ENCODE data around the gene CROCC.
"Not testable (repeated sequence)": the region's sequence is repeated elsewhere in the genome, so short reads cannot be mapped to it uniquely, and the experiment has no call there.

Gene CROCC, protein sequence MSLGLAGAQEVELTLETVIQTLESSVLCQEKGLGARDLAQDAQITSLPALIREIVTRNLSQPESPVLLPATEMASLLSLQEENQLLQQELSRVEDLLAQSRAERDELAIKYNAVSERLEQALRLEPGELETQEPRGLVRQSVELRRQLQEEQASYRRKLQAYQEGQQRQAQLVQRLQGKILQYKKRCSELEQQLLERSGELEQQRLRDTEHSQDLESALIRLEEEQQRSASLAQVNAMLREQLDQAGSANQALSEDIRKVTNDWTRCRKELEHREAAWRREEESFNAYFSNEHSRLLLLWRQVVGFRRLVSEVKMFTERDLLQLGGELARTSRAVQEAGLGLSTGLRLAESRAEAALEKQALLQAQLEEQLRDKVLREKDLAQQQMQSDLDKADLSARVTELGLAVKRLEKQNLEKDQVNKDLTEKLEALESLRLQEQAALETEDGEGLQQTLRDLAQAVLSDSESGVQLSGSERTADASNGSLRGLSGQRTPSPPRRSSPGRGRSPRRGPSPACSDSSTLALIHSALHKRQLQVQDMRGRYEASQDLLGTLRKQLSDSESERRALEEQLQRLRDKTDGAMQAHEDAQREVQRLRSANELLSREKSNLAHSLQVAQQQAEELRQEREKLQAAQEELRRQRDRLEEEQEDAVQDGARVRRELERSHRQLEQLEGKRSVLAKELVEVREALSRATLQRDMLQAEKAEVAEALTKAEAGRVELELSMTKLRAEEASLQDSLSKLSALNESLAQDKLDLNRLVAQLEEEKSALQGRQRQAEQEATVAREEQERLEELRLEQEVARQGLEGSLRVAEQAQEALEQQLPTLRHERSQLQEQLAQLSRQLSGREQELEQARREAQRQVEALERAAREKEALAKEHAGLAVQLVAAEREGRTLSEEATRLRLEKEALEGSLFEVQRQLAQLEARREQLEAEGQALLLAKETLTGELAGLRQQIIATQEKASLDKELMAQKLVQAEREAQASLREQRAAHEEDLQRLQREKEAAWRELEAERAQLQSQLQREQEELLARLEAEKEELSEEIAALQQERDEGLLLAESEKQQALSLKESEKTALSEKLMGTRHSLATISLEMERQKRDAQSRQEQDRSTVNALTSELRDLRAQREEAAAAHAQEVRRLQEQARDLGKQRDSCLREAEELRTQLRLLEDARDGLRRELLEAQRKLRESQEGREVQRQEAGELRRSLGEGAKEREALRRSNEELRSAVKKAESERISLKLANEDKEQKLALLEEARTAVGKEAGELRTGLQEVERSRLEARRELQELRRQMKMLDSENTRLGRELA (N-terminal part only)

DNA sequence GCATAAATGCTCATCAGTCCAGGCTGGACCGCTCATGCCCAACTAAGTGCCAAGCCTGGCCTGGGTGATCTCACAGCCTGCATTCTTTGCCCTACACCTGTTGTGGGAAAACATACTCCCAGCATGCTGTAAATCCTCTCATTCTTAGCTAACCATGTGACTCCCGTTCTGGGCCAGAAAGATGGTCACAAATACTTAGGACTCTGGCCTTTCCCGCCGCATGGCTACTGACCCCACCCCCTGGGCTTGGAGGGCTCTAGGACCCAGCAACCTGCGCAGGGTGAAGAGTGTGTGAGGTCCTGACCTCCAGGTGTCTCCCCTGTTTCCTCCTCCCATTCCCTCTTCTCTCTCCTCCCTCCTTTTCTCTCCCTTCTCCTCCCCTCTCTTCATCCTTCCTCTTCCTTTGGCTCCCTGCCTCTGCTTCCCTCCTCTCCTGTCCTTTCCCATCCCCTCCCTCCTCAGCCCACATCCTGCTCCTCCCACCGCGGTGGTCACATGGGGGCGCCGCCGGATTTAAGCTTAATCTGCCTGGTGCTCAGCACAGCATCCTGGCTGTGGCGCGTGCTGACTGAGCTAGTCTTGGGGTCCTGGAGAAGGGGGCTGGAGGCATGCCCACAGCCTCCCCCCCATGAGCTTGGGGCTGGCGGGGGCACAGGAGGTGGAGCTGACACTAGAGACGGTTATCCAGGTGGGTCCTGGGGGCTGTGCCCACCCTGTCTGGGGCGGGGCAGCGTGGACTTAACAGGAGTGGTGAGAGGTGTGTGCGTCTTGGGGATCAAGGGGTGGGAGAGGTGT, at the start of gene CROCC:
Gene CROCC (plus strand): TSS at position 541 of the 795 bp plus-strand sequence. CDS start 88 bp downstream, at position 629.
- Histone ChIP-seq H3K36me3 (ENCODE audit: insufficient read depth, low read depth, low read length) (no peaks in the 10 kb centered on the region), H3K4me1 (ENCODE audit: insufficient read depth, low read length) (no peaks in the 10 kb centered on the region; the same call in 1 of the 2 replicates), H3K9me3 (ENCODE audit: insufficient read depth, low read depth, low read length) (no peaks in the 10 kb centered on the region), H3K27ac (ENCODE audit: low read length) (peak within 1 kb of the TSS; percentile 59), H3K4me3 (ENCODE audit: low read length) (peak within 1 kb of the TSS; percentile 87), H3K27me3 (ENCODE audit: insufficient read depth, low read length) (no peaks in the 10 kb centered on the region), H3K9ac (ENCODE audit: low read depth, low read length) (peak within 1 kb of the TSS; percentile 87; the same call in 1 of the 2 replicates)

DNA sequence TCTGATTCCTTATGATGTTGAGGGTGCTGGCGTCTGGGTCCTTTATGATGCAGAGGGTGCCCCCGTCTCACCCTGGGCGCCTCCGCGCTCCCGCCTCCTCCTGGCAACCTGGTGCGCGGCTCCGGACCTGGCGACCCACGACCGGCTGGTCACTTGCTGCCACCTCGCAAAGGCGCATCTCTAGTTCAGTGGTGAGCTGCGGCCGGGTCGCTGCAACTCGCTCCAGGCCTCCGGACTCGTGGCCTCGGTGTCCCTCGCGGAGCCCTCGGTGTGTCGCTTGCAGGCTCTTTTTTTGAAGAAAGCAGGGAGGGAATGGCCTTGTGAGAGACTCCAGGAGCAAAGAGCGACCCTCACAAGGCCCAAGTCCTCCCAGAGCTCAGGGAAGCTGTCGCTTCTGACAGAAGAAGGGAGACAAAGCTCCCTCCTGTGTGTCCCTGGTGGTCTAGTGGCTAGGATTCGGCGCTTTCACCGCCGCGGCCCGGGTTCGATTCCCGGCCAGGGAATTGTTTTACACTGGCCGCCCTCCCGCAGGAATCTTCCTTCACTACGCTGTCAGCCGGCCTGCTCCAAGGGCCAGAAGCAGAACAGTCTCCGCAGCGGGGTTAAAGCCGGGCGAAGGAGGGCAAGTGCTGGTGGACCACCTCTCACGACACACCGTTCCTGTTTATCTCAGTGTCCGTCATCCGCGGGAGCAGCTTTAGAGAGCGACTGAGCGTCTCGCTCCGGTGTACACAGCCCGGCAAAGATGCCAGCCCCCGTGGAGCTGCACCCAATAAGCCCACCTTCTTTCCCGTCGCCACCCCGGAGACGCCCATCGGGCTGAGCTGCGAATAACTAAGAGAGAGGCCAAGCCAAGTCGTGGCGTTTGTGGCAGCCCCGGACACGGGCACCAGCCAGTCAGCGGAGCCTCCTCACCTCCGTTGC, 49.3 kb upstream of the CROCC start:
- Histone ChIP-seq H3K4me3 (ENCODE audit: low read length) (peak overlapping the region; percentile 69), H3K27me3 (ENCODE audit: insufficient read depth, low read length) (peaks cover 37% of the 10 kb centered on the region)
- not testable (repeated sequence) for H3K36me3 ChIP-seq (ENCODE audit: insufficient read depth, low read depth, low read length); H3K9ac ChIP-seq (ENCODE audit: low read depth, low read length); H3K4me1 ChIP-seq (ENCODE audit: insufficient read depth, low read length); H3K9me3 ChIP-seq (ENCODE audit: insufficient read depth, low read depth, low read length); H3K27ac ChIP-seq (ENCODE audit: low read length)

DNA sequence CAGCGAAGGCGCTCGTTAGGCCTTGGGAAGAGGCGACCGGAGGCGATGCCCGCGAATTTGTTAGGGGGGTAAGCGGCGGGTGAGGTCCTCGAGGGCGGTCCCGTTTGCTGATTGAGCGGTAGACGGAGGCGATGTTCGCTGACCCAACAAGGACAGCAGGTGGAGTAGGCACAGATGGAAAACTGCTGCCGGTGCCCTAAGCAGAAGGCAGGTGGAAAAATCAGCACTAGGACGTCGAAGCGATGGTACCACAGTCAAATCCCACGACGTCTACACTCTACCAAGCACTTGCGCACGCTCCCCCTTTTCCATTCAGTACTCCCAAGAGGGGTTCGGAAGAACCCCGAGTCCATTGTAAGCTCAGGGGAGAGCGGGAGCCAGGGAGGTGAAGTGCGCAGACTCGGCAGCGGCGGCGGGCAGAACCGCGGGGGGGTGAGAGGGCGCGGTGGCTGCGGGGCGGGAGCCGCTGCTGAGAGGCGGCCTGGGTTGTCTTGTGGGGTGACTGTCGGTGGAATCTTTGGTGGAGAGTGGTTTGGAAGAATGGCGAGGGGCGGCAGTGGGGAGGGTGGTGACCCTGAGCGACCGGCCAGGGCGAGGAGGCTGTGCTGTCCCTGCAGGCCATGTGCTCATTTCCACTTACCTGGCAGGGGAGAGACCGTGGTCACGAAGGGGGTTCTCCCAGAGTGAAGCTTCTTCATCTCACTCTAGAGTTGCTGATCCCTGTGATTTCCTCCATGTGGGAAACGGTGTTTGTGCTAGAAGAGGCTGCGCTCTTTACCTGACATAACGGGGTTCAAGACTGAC, 48.5 kb upstream of the CROCC start:
- H3K9ac ChIP-seq (ENCODE audit: low read depth, low read length); H3K4me1 ChIP-seq (ENCODE audit: insufficient read depth, low read length); H3K27ac ChIP-seq (ENCODE audit: low read length); H3K9me3 ChIP-seq (ENCODE audit: insufficient read depth, low read depth, low read length); H3K36me3 ChIP-seq (ENCODE audit: insufficient read depth, low read depth, low read length): not testable (repeated sequence)
- peak overlapping the region; percentile 66; the same call in 1 of the 2 replicates for H3K4me3 ChIP-seq (ENCODE audit: low read length)
- peaks cover 37% of the 10 kb centered on the region for H3K27me3 ChIP-seq (ENCODE audit: insufficient read depth, low read length)

DNA sequence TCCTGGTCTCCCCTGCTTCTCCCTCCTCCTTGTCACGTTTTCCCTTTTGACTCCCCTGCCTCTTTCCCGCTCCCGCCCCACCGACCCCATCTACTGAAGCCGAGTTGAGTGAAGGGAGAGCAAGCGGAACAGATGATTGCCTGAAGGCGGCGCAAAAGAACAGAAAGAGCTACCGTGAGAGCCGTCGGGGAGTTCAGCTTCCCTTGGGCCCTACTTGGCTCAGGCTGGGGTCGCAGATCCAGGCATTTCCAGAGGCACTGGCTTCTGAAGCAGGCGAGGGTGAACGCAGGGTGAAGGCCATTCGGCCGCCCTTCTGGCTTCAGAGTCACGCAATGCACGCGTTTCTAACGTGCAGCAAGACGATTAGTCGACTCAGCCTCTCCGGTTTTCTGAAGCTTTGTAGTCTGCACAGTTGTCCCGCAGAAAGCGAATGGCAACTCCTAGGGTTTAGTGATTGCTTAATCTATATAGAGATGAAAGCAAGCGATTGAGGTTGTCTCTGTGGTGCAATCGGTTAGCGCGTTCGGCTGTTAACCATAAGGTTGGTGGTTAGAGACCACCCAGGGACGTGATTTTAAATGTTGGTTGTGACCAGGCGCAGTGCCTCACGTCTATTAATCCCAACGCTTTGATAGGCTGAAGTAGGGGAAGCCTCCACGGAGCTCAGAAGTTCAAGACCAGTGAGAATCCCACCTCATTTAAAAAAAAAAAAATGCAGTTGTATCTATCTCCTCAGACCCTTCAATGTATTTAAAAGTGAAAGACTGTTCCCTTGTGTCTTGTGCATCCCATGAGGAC, 46.6 kb upstream of the CROCC start:
- not testable (repeated sequence) for H3K27ac ChIP-seq (ENCODE audit: low read length); H3K9me3 ChIP-seq (ENCODE audit: insufficient read depth, low read depth, low read length); H3K9ac ChIP-seq (ENCODE audit: low read depth, low read length); H3K36me3 ChIP-seq (ENCODE audit: insufficient read depth, low read depth, low read length); H3K4me1 ChIP-seq (ENCODE audit: insufficient read depth, low read length)
- Histone ChIP-seq H3K27me3 (ENCODE audit: insufficient read depth, low read length) (peaks cover 37% of the 10 kb centered on the region), H3K4me3 (ENCODE audit: low read length) (peak overlapping the region; percentile 51; the same call in 1 of the 2 replicates)

DNA sequence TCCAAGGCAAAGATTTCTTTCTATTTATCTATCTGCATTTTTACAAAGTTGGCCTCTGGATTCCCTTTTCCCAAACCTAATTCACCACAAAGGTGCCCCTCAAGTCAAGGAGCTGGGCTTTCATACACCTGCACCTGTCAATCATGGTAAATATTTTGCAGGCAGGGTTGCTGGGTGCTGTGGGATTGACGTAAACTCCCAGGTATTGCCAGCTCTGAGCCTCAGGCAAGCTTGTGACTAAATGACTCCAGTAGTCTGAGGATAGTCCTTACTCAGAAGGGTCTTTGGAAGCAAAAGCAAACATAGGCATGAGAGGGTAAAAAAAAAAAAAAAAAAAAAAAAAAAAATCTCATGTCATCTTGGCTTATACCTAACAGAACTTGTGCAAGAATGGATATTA, 40.0 kb upstream of the CROCC start:
- not testable (repeated sequence) for H3K4me3 ChIP-seq (ENCODE audit: low read length); H3K9ac ChIP-seq (ENCODE audit: low read depth, low read length); H3K27ac ChIP-seq (ENCODE audit: low read length); H3K9me3 ChIP-seq (ENCODE audit: insufficient read depth, low read depth, low read length); H3K4me1 ChIP-seq (ENCODE audit: insufficient read depth, low read length); H3K27me3 ChIP-seq (ENCODE audit: insufficient read depth, low read length); H3K36me3 ChIP-seq (ENCODE audit: insufficient read depth, low read depth, low read length)

DNA sequence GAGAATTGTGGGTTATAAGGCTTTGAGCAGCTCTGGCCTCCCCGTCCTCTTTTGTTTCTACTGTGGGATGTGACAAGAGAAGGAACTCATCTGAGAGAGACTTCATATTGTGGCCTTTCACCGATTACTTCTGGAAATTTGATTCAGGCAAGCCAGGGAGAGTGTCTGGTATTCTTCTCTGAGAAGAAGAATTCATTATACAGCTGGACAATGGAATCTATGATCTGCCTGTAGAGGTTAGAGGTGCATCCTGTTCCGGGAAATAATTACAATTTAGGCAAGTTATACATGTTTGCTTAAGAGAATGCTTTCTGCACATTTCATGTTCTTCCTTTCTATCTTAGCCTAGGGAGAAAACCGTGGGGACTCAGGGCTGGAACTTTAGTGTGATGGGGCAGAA, 38.7 kb upstream of the CROCC start:
- H3K36me3 ChIP-seq (ENCODE audit: insufficient read depth, low read depth, low read length): no peaks in the 10 kb centered on the region
- H3K27ac ChIP-seq (ENCODE audit: low read length): no peak overlapping the region
- H3K9ac ChIP-seq (ENCODE audit: low read depth, low read length): no peak overlapping the region
- H3K27me3 ChIP-seq (ENCODE audit: insufficient read depth, low read length): no peaks in the 10 kb centered on the region
- no peak overlapping the region for H3K4me3 ChIP-seq (ENCODE audit: low read length)
- H3K9me3 ChIP-seq (ENCODE audit: insufficient read depth, low read depth, low read length): no peaks in the 10 kb centered on the region
- H3K4me1 ChIP-seq (ENCODE audit: insufficient read depth, low read length): no peaks in the 10 kb centered on the region

DNA sequence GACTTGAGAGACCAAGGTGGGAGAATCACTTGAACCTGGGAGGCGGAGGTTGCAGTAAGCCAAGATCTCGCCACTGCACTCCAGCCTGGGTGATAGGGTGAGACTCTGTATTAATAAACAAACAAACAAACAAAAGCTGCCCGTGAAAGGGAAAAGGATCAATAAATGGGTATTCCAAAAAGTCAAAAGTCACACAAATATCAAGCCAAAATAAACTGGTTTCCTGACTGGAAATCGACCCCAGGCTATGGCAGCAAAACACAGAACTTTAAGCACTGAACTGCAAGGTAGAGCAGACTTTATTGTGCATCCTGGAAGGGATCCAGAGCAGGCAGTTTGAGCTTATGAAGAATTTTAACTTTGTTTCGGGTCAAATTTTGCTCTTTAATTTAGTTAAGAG, 37.2 kb upstream of the CROCC start:
- H3K27ac ChIP-seq (ENCODE audit: low read length); H3K9me3 ChIP-seq (ENCODE audit: insufficient read depth, low read depth, low read length); H3K36me3 ChIP-seq (ENCODE audit: insufficient read depth, low read depth, low read length); H3K4me3 ChIP-seq (ENCODE audit: low read length); H3K27me3 ChIP-seq (ENCODE audit: insufficient read depth, low read length); H3K9ac ChIP-seq (ENCODE audit: low read depth, low read length); H3K4me1 ChIP-seq (ENCODE audit: insufficient read depth, low read length): not testable (repeated sequence)

DNA sequence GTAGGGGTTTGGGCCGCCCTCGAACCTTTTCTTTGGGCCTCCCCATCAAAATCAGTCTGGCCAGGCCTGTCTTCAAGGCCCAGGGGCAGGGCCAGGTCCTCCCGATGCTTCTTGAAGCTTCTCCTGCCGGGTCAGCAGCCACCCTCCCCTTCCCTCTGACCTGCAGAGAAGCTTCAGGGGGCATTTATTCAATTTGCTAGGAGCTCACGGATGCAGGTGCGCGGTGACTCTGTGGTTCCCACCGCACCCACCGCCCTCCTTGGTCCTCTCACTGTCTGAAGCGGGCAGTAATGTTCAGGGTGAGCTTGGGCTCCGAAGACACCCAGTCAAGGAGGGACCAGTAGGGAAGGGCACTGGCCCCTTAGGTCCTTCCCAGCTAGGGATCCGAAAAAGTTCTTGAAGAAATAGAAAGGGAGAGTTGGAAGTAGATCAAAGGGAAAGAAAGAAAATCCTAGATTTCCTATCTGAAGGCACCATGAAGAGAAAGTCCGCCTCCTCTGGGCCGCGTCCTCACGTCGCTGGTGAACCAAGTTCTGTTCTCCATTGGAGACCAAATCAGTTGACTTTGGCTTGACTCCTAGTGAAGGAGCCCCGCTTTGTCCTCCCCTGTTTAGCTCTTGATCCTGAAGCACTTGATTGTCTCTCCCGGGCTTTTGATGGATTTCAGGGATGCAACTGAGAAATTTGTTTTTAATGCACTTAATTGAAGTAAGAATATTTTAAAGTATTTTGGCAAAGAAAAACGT, 34.7 kb upstream of the CROCC start:
- H3K36me3 ChIP-seq (ENCODE audit: insufficient read depth, low read depth, low read length): no peaks in the 10 kb centered on the region
- no peak overlapping the region for H3K9ac ChIP-seq (ENCODE audit: low read depth, low read length)
- H3K27me3 ChIP-seq (ENCODE audit: insufficient read depth, low read length): no peaks in the 10 kb centered on the region
- H3K9me3 ChIP-seq (ENCODE audit: insufficient read depth, low read depth, low read length): no peaks in the 10 kb centered on the region
- no peak overlapping the region for H3K27ac ChIP-seq (ENCODE audit: low read length)
- H3K4me3 ChIP-seq (ENCODE audit: low read length): no peak overlapping the region
- H3K4me1 ChIP-seq (ENCODE audit: insufficient read depth, low read length): peaks cover 5% of the 10 kb centered on the region; the same call in 1 of the 2 replicates
